Measurements from ENCODE around the gene ADAMTS2. TPM values are rescaled to one million over a fixed set of nuclear protein-coding genes. Genes with fewer than 3 reads are reported as not detected.

ADAMTS2 gene
- total RNA-seq, 1 donor from 2014 or later, result 18.8 TPM

GRCh38 chr5:179161901-179162300 is 183.4 kb downstream of the ADAMTS2 start:
- Mint-ChIP-seq H3K27ac (ENCODE audit: unreplicated experiment) (no peak overlapping the region), H3K4me1 (ENCODE audit: low read depth, unreplicated experiment) (no peaks in the 10 kb centered on the region)
- FAIRE-seq, result no peak

DNA sequence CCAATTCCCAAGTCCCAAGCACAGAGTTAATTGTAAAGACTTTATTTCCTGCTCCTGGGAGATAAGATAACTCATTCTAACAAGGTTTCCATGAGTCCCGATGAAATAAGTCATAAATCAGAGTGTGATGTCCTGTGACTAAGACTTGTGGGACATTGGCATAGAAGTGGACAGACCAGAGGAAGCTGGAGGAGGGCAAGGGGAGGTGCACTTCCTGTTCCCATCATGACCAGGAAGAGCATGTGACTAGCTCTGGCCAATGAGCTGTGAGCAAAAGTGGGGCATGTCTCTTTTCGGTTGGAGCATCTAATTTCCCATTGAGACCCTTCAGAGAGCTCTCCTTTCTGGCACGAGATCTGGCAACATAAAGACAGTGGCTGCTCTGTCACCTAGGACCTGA is 184.7 kb downstream of the ADAMTS2 start:
- Histone ChIP-seq H3K4me1 (ENCODE audit: insufficient read depth, low read length) (no peaks in the 10 kb centered on the region), H3K9ac (ENCODE audit: low read length) (no peak overlapping the region), H3K4me2 (ENCODE audit: low read length) (no peak overlapping the region), H3K79me2 (ENCODE audit: insufficient read depth, low read length) (no peaks in the 10 kb centered on the region), H4K20me1 (ENCODE audit: insufficient read depth, low read length) (no peaks in the 10 kb centered on the region), H3K36me3 (ENCODE audit: insufficient read depth, low read length) (no peaks in the 10 kb centered on the region), H3K4me3 (ENCODE audit: insufficient read depth, low read depth, low read length) (no peak overlapping the region), H3K9me3 (ENCODE audit: insufficient read depth, low read depth, low read length) (peaks cover 5% of the 10 kb centered on the region), H3K27me3 (ENCODE audit: insufficient read depth, low read length) (no peaks in the 10 kb centered on the region), H3K27ac (ENCODE audit: low read depth, low read length) (no peak overlapping the region), H2AFZ (ENCODE audit: low read depth, low read length) (no peak overlapping the region)
- DNase-seq (ENCODE audit: low read depth), result no peak
- no peak for TF ChIP-seq EZH2 (IDR thresholded peaks at IDR 0.05; ENCODE audit: insufficient read depth, low read length)
- no peak for TF ChIP-seq CTCF (IDR thresholded peaks at IDR 0.05; ENCODE audit: insufficient read depth, low read depth, low read length)
- Mint-ChIP-seq H3K4me1 (ENCODE audit: low read depth, unreplicated experiment) (no peaks in the 10 kb centered on the region), H3K9me3 (ENCODE audit: unreplicated experiment) (peaks cover 13% of the 10 kb centered on the region), H3K27me3 (ENCODE audit: low read depth, unreplicated experiment) (peaks cover 6% of the 10 kb centered on the region), H3K4me3 (ENCODE audit: unreplicated experiment) (no peak overlapping the region), H3K36me3 (ENCODE audit: low read depth, unreplicated experiment) (peaks cover 14% of the 10 kb centered on the region), H3K27ac (ENCODE audit: unreplicated experiment) (no peak overlapping the region)
- FAIRE-seq, result no peak

More at GRCh38 chr5:179161901-179162300, 183.4 kb downstream of the ADAMTS2 start:
- H3K4me3 Mint-ChIP-seq (ENCODE audit: unreplicated experiment), result no peak overlapping the region
- no peak for TF ChIP-seq CTCF (IDR thresholded peaks at IDR 0.05; ENCODE audit: insufficient read depth, low read depth, low read length)
- no peak for TF ChIP-seq EZH2 (IDR thresholded peaks at IDR 0.05; ENCODE audit: insufficient read depth, low read length)
- peaks cover 5% of the 10 kb centered on the region for H3K9me3 ChIP-seq (ENCODE audit: insufficient read depth, low read depth, low read length)
- H3K36me3 Mint-ChIP-seq (ENCODE audit: low read depth, unreplicated experiment), result peaks cover 14% of the 10 kb centered on the region
- H3K27ac ChIP-seq (ENCODE audit: low read depth, low read length), result no peak overlapping the region
- no peak overlapping the region for H2AFZ ChIP-seq (ENCODE audit: low read depth, low read length)
- H3K9me3 Mint-ChIP-seq (ENCODE audit: unreplicated experiment), result peaks cover 13% of the 10 kb centered on the region
- no peak for DNase-seq (ENCODE audit: low read depth)
- H3K4me2 ChIP-seq (ENCODE audit: low read length), result no peak overlapping the region
- no peaks in the 10 kb centered on the region for H4K20me1 ChIP-seq (ENCODE audit: insufficient read depth, low read length)
- H3K4me1 ChIP-seq (ENCODE audit: insufficient read depth, low read length), result no peaks in the 10 kb centered on the region
- H3K4me3 ChIP-seq (ENCODE audit: insufficient read depth, low read depth, low read length), result no peak overlapping the region
- H3K36me3 ChIP-seq (ENCODE audit: insufficient read depth, low read length), result no peaks in the 10 kb centered on the region
- H3K9ac ChIP-seq (ENCODE audit: low read length), result no peak overlapping the region
- no peaks in the 10 kb centered on the region for H3K79me2 ChIP-seq (ENCODE audit: insufficient read depth, low read length)
- H3K27me3 ChIP-seq (ENCODE audit: insufficient read depth, low read length), result no peaks in the 10 kb centered on the region
- H3K27me3 Mint-ChIP-seq (ENCODE audit: low read depth, unreplicated experiment), result peaks cover 6% of the 10 kb centered on the region

DNA sequence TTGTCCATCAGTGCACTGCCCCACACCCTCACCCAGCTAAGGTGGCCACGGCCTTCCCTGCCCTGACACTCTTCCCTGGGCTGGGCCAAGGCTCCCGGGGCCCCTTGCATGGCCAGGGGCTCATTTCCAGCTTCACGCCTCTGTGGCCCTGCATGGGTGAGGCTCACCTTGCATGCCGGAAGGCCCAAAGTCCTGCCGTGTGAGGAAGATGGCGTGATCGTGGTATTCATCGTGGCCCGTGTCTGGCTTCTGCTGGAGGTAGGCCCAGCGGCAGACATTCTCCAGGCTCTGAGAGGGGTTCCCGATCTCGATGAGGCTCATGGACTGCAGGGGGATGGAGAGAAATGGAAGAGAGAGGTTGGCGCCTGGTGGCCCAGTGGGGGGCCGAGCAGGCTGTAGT is 186.7 kb downstream of the ADAMTS2 start:
- H3K27me3 Mint-ChIP-seq (ENCODE audit: low read depth, unreplicated experiment), result no peaks in the 10 kb centered on the region
- peaks cover 13% of the 10 kb centered on the region for H3K9me3 Mint-ChIP-seq (ENCODE audit: unreplicated experiment)
- H3K4me3 ChIP-seq (ENCODE audit: insufficient read depth, low read depth, low read length), result no peak overlapping the region
- no peak overlapping the region for H3K27ac Mint-ChIP-seq (ENCODE audit: unreplicated experiment)
- H3K9me3 ChIP-seq (ENCODE audit: insufficient read depth, low read depth, low read length), result peaks cover 5% of the 10 kb centered on the region
- no peak overlapping the region for H3K4me2 ChIP-seq (ENCODE audit: low read length)
- H3K9ac ChIP-seq (ENCODE audit: low read length), result no peak overlapping the region
- H3K4me3 Mint-ChIP-seq (ENCODE audit: unreplicated experiment), result no peak overlapping the region
- H3K4me1 ChIP-seq (ENCODE audit: insufficient read depth, low read length), result no peaks in the 10 kb centered on the region
- peaks cover 14% of the 10 kb centered on the region for H3K36me3 Mint-ChIP-seq (ENCODE audit: low read depth, unreplicated experiment)
- FAIRE-seq (no peak), DNase-seq (ENCODE audit: low read depth) (no peak)
- H4K20me1 ChIP-seq (ENCODE audit: insufficient read depth, low read length), result no peaks in the 10 kb centered on the region
- H3K36me3 ChIP-seq (ENCODE audit: insufficient read depth, low read length), result no peaks in the 10 kb centered on the region
- TF ChIP-seq EZH2 (IDR thresholded peaks at IDR 0.05; ENCODE audit: insufficient read depth, low read length), result no peak
- no peak for TF ChIP-seq CTCF (IDR thresholded peaks at IDR 0.05; ENCODE audit: insufficient read depth, low read depth, low read length)
- H3K27ac ChIP-seq (ENCODE audit: low read depth, low read length), result no peak overlapping the region
- no peaks in the 10 kb centered on the region for H3K27me3 ChIP-seq (ENCODE audit: insufficient read depth, low read length)
- H2AFZ ChIP-seq (ENCODE audit: low read depth, low read length), result no peak overlapping the region
- H3K4me1 Mint-ChIP-seq (ENCODE audit: low read depth, unreplicated experiment), result no peaks in the 10 kb centered on the region
- H3K79me2 ChIP-seq (ENCODE audit: insufficient read depth, low read length), result no peaks in the 10 kb centered on the region

Measured in astrocyte (in vitro differentiated cells and primary cell).